IPS-11a (cell line): ENCODE results near the gene CCL11.

ENCODE experiments used
- H3K4me3 ChIP-seq: one replicate; pipeline ENCODE4 v1.5.1; 2013; ENCODE audit warnings: low read depth, low read length, control low read depth

The CCL11 gene

GRCh38 chr17:34257299-34257985 is 28.1 kb upstream of the CCL11 start:
- no peak overlapping the region for H3K4me3 ChIP-seq

DNA sequence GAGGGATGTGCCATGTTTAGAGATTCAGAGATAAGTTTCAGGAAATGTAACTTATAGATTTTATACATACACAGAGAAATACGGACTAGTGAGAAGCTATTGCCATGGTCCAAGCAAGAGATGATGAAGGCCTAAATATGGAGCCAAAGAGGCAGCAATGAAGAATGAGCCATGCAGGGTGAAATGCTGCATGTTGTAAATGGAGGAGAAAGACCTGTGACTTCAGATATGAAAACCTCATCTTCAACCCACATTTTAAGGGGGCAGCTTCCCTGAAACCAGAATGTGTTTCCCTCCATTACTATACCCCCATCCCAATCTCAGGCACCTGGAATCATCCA is 27.6 kb upstream of the CCL11 start:
- H3K4me3 ChIP-seq = no peak overlapping the region

- no peak overlapping the region for H3K4me3 ChIP-seq
Measured at GRCh38 chr17:34259146-34259545, 26.4 kb upstream of the CCL11 start.

DNA sequence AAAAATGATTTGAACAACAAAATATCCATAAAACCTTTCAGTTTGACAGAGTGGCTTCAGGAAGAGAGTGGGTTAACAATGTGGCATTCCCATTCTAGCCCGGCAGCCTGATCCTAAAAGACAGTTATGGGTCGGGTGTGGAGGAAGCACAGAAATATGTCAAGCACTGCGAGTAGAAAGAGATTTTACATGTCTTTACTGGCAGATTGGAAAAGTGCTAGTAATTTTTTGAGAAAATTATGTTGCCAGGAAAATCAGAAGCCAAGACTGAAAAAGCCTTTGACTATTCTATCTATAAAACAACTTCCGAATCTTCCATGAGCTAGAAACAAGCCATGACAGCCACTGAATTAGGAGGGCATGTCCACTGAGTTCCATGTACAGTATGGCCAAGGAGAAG is 24.7 kb upstream of the CCL11 start:
- H3K4me3 ChIP-seq = no peak overlapping the region

DNA sequence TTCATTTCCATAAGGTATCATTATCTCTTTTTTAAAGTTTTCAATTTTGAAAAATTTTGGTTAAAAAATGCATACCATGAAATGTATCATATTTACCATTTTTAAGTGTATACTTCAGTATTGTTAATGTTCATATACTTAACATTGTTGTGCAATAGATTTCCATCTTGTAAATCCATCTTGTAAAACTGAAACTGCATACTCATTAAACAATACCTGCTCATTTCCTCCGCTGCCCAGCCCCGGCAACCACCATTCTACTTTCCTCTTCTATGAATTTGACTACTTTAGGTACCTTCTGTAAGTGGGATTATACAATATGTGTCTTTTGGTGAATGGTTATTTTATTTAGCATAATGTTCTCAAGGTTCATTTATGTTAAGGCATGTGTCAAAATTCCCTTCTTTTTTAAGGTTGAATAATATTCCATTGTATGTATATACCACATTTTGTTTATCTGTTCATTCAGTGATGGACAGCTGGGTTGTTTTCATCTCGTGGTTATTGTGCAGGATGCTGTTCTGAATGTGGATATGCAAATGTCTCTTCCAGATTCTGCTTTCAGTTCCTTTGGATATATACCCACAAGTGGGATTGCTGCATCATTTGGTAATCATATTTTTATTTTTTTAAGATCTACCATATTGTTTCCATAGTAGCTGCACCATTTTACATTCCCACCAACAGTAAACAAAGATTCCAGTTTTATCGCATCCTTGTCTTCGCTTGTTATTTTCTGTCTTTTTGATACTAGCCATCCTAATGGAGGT is 23.8 kb upstream of the CCL11 start:
- no peak overlapping the region for H3K4me3 ChIP-seq

DNA sequence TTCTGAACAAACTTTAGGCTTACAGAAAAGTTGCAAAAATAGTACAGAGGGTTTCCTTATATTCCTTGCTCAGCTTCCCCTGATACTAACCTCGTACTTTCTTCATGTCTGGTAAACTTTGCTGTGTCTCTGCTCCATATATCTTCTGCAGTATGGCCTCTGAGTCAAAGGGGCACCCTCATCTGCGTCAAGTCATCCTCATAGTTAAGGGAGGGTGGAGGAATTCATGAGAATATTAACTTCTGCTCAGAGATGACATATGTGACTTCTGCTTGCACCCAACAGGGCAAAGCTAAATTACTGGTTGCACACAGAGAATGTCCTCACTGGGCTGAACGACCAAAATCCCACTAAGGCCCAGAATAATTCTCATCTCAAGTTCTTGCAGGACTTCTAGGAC is 19.8 kb upstream of the CCL11 start:
- no peak overlapping the region for H3K4me3 ChIP-seq

GRCh38 chr17:34269969-34270368 is 15.6 kb upstream of the CCL11 start, which contains the start of gene CCL7:
Gene CCL7 (plus strand): TSS chr17:34270221. CDS start chr17:34270291, 70 bp downstream.
- H3K4me3 ChIP-seq = no peak within 1 kb of the TSS

- no peak overlapping the region for H3K4me3 ChIP-seq
Measured at GRCh38 chr17:34275881-34276280, 9.7 kb upstream of the CCL11 start.

DNA sequence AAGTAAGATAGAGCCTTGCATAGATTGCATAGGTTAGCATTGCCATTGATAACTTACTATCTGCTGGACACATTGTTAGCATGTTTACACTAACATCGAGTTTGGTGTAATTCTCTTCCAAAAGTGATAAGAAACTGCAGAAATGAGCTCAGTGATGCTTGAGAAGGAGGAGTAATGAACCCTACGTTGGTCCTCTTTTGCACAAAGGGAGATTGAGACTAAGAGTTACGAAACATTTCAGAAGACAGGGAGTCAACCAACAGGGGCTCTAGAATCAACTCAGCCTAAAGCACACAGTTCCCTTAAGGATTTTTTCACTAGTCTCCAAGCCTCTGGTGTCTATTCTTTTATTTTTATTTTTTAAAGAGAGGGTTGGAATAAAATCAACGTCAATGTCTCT is 8.7 kb upstream of the CCL11 start:
- H3K4me3 ChIP-seq = no peak overlapping the region

DNA sequence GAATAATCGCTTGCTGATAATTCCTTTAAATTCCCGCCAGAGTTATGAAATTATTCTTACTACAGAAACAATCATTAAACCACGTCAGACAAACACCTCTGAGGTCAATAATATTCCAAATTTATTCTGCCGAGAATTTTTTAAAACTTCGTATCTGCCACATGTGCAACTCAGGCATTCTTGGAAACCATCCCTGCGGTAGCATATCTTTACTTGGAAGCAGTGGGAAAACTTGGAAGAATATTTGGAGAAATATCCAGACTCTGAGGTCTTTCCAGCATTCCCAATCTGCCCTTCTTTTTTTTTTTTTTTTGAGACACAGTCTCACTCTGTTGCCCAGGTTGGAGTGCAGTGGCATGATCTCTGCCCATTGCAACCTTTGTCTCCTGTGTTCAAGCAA is 2.0 kb upstream of the CCL11 start:
- no peak overlapping the region for H3K4me3 ChIP-seq

GRCh38 chr17:34287875-34288274 is 2.3 kb downstream of the CCL11 start:
- no peak overlapping the region for H3K4me3 ChIP-seq

- H3K4me3 ChIP-seq = no peak overlapping the region
Measured at GRCh38 chr17:34290586-34290985, 5.0 kb downstream of the CCL11 start.

DNA sequence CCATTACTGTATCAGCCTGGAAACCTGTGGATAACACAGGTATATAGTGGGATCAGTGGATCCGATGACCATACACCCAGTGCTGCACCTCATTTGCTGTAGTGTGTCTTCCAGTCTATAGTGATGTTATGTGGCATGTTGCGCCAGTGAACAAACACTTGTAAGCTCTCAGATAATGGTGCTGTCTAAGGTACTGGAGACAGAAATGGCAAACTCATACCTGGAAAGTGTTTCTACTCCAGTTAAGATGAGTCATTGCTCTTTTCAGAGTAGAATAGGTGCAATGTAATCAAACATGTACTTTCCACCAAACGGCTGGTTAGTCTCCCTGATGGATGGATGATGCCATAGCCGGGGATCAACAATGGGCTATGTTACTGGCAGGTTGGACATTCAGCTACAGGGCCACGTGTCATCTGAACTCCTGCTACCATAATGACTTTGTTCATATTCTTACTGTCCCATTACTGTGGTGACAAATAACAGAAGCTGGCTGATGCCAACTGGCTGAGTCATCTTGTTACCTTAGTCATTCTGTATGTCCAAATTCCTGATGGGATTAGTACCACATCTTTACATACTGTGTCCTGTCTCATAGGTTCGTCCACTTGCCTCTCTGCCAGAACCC is 6.3 kb downstream of the CCL11 start:
- H3K4me3 ChIP-seq = no peak overlapping the region

DNA sequence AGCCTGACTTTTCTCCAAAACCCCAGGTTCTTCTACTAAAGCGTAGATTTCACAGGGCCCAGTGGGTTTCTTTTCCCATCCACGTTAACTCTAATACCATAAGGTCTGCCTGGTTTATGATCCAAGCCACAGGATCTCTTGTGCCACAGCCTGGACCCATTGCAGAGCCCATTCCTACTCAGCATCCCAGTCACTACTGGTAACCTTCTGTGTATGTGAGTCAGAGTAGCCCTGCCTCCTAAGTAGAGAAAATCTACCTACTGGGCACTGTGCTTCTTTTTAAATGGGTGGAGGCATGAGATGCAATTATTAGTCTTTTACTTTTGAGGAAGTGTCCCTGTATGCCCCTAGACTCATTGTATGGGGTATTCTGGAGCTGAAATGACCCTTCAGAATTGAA is 13.5 kb downstream of the CCL11 start:
- no peak overlapping the region for H3K4me3 ChIP-seq

GRCh38 chr17:34299956-34300577 is 14.5 kb downstream of the CCL11 start:
- H3K4me3 ChIP-seq = no peak overlapping the region

GRCh38 chr17:34300652-34301370 is 15.3 kb downstream of the CCL11 start:
- no peak overlapping the region for H3K4me3 ChIP-seq

GRCh38 chr17:34301986-34302385 is 16.4 kb downstream of the CCL11 start:
- H3K4me3 ChIP-seq = no peak overlapping the region

GRCh38 chr17:34302636-34303035 is 17.1 kb downstream of the CCL11 start:
- no peak overlapping the region for H3K4me3 ChIP-seq

DNA sequence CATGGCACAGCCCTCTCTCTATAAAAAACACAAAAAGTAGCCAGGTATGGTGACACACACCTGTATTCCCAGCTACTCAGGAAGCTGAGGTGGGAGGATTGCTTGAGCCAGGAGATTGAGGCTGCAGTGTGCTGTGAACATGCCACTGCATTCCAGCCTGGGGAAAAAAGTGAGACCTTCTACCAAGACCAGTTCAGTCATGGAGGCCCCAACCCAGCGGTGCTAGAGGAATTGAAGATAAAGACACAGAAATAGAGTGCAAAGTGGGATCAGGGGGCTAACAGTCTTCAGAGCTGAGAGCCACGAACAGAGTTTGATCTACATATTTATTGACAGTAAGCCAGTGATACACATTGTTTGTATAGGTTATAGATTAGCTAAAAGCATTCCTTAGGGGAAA is 18.1 kb downstream of the CCL11 start:
- no peak overlapping the region for H3K4me3 ChIP-seq

- H3K4me3 ChIP-seq = no peak overlapping the region
Measured at GRCh38 chr17:34305061-34305460, 19.5 kb downstream of the CCL11 start.

DNA sequence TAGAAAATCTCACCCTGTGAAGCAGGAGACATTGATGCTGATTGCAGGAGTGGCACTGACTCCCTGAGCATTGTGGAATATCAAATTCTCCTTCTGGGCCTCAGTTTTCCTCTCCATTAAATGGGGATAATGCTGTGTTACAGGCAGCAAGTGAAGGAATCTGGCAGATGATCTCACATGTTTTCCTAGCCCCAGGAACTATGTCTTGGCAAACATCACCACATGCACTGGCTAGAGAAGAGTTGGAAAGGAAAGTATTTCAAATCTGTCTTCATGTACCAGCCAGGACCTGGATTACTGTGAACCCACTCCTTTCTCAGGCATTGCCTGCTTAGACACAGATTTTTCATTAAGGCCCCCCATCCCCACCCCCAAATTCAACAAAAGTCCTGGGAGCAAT is 20.1 kb downstream of the CCL11 start:
- H3K4me3 ChIP-seq = no peak overlapping the region
